ENCODE data around the gene SLC37A2. TPM values are rescaled to one million over a fixed set of nuclear protein-coding genes. Genes with fewer than 3 reads are reported as not detected.
A peak's percentile ranks its signal among the peaks of the same experiment; 100 is the strongest.

Gene SLC37A2
- polyA plus RNA-seq, 1 experiment, result 0.75 TPM

DNA sequence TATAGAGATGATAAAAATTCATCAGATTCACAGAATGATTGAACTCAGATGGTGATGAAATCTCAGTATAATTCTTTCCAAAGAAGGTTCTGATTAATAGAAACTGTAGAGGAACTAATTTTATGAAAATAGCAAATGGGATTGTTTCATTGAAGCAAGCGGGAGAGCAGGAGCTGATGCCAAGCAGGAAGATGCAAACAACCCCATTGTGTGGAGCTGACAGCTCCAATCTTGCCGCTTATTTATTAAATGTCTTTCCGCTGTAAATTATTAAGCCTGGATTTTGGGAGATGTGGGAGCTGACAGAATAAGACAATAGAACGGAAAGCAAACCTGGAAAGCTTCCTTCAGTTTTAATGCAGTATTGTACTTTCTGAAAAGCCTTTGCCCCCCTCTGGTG, 54.3 kb downstream of the SLC37A2 start:
- ChIA-PET POLR2A (no interaction called here), CTCF (interaction anchor here (0.8 to 1.8 kb wide), 4 partner anchors 10 to 156 kb away, joined by 3 to 5 read pairs (median 3); no protein-coding TSS in a partner anchor)
- no peak for DNase-seq (ENCODE audit: low read depth)
- Histone ChIP-seq H3K36me3 (ENCODE audit: control insufficient read depth, insufficient read depth, low read length) (no peaks in the 10 kb centered on the region), H3K27me3 (ENCODE audit: control insufficient read depth, insufficient read depth, low read length) (peaks cover 3% of the 10 kb centered on the region), H3K4me3 (ENCODE audit: low read depth, low read length) (no peak overlapping the region)
- TF ChIP-seq, protein P1, sequence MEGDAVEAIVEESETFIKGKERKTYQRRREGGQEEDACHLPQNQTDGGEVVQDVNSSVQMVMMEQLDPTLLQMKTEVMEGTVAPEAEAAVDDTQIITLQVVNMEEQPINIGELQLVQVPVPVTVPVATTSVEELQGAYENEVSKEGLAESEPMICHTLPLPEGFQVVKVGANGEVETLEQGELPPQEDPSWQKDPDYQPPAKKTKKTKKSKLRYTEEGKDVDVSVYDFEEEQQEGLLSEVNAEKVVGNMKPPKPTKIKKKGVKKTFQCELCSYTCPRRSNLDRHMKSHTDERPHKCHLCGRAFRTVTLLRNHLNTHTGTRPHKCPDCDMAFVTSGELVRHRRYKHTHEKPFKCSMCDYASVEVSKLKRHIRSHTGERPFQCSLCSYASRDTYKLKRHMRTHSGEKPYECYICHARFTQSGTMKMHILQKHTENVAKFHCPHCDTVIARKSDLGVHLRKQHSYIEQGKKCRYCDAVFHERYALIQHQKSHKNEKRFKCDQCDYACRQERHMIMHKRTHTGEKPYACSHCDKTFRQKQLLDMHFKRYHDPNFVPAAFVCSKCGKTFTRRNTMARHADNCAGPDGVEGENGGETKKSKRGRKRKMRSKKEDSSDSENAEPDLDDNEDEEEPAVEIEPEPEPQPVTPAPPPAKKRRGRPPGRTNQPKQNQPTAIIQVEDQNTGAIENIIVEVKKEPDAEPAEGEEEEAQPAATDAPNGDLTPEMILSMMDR (IDR thresholded peaks at IDR 0.05; ENCODE audit: insufficient read depth, low read depth, low read length), result no peak

DNA sequence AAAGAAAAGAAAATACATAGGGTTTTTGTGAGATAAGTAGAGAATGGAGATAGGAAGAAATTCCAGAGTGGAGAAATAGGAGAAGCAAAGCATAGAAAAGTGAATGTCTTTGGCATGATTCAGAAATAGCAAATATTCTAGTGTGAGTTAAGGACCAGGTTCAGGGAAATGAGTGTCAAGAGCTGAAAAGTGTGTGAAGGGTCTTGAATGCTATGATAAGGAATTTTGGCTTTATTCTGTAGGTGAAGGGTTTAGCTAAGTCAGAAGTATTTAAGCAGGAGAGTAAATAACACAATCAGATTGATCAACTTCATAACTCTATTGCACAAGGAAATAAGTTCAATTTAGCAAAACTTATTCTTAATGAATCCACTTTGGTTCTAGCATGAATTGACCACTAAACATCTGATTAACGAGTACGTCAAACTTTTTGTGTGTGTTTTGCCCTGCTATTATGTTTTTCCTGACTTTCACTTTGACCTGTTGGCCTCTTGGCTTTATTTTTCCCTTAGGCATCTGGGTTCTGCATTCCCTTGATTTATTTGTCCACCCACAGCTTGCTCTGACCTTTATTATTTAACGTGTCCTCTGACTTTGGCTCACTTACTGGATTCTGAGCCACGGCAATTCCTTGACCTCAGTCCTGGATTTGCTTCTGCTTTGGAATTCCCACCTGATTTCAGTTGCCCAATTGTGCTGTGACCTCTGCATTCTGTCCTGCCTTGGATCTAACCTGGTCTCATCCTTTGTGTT, 60.3 kb downstream of the SLC37A2 start:
- no peak for DNase-seq (ENCODE audit: low read depth)
- Histone ChIP-seq H3K27me3 (ENCODE audit: control insufficient read depth, insufficient read depth, low read length) (peaks cover 5% of the 10 kb centered on the region), H3K36me3 (ENCODE audit: control insufficient read depth, insufficient read depth, low read length) (no peaks in the 10 kb centered on the region), H3K4me3 (ENCODE audit: low read depth, low read length) (no peak overlapping the region)
- ChIA-PET CTCF (interaction anchor here (0.5 to 2.6 kb wide), 7 partner anchors 11 to 379 kb away, joined by 3 to 12 read pairs (median 5); partner anchors contain the start of gene TMEM218), POLR2A (no interaction called here)
- TF ChIP-seq, protein P1 (IDR thresholded peaks at IDR 0.05; ENCODE audit: insufficient read depth, low read depth, low read length), result no peak

DNA sequence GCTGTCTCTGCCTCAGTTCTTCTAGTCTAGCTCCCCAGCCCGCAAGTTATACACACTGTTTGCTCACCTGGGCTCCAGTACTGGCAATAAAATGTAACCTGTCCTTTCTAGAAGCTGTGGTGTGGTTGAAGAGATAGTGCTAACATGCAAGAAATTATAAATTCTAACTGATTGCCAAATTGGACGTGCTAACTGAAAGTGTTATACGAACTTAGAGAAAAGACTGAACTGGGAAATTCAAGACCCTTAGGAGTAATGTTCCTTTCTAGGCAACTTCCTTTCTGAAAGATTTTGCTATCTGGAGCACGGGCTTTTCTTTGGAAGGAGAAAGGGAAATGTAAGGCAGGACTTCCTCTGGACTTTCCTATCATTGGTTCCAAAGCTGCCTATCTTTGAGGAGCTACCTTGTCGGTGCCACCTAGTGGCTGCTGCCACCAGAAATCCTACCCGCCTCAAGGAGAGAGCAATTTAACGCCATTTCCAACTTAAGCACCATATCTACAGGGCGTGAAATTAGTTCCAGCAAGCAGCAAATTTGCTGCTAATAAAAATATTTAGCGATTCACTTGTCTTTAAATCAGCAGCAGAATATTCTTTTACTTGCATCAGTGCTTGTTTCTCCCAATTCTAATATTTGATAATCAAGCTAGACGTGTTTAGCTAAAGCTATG, 61.0 kb downstream of the SLC37A2 start:
- POLR2A ChIA-PET, result no interaction called here
- CTCF ChIA-PET, result interaction anchor here (0.5 to 2.6 kb wide), 8 partner anchors 11 to 380 kb away, joined by 3 to 12 read pairs (median 5); partner anchors contain the start of gene TMEM218
- Histone ChIP-seq H3K36me3 (ENCODE audit: control insufficient read depth, insufficient read depth, low read length) (no peaks in the 10 kb centered on the region), H3K4me3 (ENCODE audit: low read depth, low read length) (no peak overlapping the region), H3K27me3 (ENCODE audit: control insufficient read depth, insufficient read depth, low read length) (peaks cover 5% of the 10 kb centered on the region)
- no peak for DNase-seq (ENCODE audit: low read depth)
- TF ChIP-seq, protein P1 (IDR thresholded peaks at IDR 0.05; ENCODE audit: insufficient read depth, low read depth, low read length), result peak; percentile 46

DNA sequence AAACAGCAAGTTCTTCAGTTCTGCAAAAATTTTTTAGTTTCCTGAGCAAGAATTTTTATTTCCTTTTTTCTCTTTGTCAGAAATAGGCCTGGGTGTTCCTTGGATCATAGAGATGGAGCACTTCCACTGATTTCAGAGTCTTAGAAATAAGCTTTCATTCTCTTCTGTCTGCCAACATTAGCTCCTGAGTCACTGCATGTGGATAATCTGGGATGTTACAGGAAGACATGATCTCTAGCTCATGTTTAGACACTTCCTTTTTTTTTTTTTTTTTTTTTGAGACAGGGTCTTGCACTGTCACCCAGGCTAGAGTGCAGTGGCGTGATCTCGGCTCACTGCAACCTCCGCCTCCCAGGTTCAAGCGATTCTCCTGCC, 61.5 kb downstream of the SLC37A2 start:
- DNase-seq (ENCODE audit: low read depth), result no peak
- ChIA-PET POLR2A (no interaction called here), CTCF (interaction anchor here (1.0 to 2.6 kb wide), 7 partner anchors 12 to 305 kb away, joined by 4 to 12 read pairs (median 5); partner anchors contain the start of gene TMEM218)
- Histone ChIP-seq H3K4me3 (ENCODE audit: low read depth, low read length) (no peak overlapping the region), H3K27me3 (ENCODE audit: control insufficient read depth, insufficient read depth, low read length) (peaks cover 5% of the 10 kb centered on the region), H3K36me3 (ENCODE audit: control insufficient read depth, insufficient read depth, low read length) (no peaks in the 10 kb centered on the region)
- TF ChIP-seq, protein P1 (IDR thresholded peaks at IDR 0.05; ENCODE audit: insufficient read depth, low read depth, low read length), result no peak

DNA sequence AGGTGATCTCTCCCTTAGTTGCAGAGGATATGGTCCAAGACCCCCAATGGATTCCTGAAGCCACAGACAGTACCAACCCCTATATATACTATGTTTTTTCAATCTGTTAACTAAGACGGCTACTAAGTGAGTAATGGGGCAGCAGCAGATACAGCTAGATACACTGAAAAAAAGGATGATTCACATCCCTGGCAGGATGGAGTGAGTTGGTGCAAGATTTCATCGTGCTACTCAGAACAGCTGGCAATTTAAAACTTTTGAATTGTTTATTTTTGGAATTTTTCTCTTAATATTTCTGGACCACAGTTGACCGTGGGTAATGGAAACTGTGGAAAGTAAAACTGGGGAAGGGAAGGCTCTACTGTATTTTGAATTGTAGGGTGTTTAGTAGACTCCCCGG, 65.3 kb downstream of the SLC37A2 start:
- Histone ChIP-seq H3K4me3 (ENCODE audit: low read depth, low read length) (no peak overlapping the region), H3K27me3 (ENCODE audit: control insufficient read depth, insufficient read depth, low read length) (0 out of 2 replicates have a peak, but pooled peaks cover 1% of the 10 kb centered on the region), H3K36me3 (ENCODE audit: control insufficient read depth, insufficient read depth, low read length) (no peaks in the 10 kb centered on the region)
- TF ChIP-seq, protein P1 (IDR thresholded peaks at IDR 0.05; ENCODE audit: insufficient read depth, low read depth, low read length), result no peak
- ChIA-PET POLR2A (no interaction called here), CTCF (interaction anchor here (1.4 to 2.6 kb wide), 2 partner anchors 12 to 14 kb away, joined by 6 to 12 read pairs; no protein-coding TSS in a partner anchor)
- DNase-seq (ENCODE audit: low read depth), result no peak

All from BJ (cell line).